GM21717 (cell line): ENCODE data around the gene DTNB.
A peak's percentile ranks its signal among the peaks of the same experiment; 100 is the strongest.
"Not testable (repeated sequence)": the region's sequence is repeated elsewhere in the genome, so short reads cannot be mapped to it uniquely, and the experiment has no call there.

ENCODE experiments used
- ATAC-seq: cut with Tn5 transposase; IDR thresholded peaks from one replicate; pipeline ENCODE4 v1.9.1; 2021; ENCODE audit warnings: mild to moderate bottlenecking, moderate library complexity; ENCODE audit not compliant: unreplicated experiment

DTNB gene

GRCh38 chr2:25633801-25634200 is 39.6 kb downstream of the DTNB start:
- ATAC-seq: not testable (repeated sequence)

DNA sequence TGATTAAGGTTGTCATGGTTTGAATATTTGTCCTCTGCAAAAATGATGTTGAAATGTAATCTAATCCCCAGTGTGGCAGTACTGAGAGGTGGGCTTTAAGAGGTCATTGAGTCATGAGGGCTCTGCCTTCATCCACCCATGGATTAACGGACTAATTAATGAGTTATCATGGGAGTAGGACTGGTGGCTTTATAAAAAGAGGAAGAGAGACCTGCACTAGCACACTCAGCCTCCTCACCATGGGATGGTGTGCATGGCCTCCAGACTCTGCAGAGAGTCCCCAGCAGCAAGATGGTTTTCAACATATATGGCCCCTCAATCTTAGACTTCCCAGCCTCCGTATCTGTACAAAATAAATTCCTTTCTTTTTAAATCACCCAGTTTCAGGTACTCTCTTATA is 41.0 kb downstream of the DTNB start:
- no peak for ATAC-seq

- no peak for ATAC-seq
These were observed 48.7 kb downstream of the DTNB start for GRCh38 chr2:25624635-25625034.

- ATAC-seq: no peak
These were observed 50.0 kb downstream of the DTNB start for GRCh38 chr2:25623361-25623760.

GRCh38 chr2:25620711-25621110 is 52.7 kb downstream of the DTNB start:
- ATAC-seq: no peak

DNA sequence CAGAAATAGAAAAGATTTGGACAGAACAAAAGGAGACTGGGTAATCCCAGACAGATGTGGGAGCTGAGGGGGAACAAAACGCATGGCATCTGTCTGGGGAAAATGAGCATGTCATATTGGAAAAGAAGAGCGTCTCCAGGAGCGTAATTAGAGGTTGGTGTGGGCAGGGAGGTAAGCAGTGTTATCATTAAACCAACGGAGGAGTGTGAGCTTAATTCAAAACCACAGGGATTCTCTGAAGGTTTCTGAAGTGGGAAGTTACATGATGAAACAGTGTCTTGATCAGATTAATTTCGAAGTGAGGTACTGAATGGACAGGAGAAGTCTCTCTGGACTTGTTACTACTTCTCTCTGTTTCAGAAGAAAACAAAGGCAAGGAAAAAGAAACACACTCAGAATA is 53.3 kb downstream of the DTNB start:
- ATAC-seq: no peak

GRCh38 chr2:25619185-25619584 is 54.2 kb downstream of the DTNB start:
- no peak for ATAC-seq

DNA sequence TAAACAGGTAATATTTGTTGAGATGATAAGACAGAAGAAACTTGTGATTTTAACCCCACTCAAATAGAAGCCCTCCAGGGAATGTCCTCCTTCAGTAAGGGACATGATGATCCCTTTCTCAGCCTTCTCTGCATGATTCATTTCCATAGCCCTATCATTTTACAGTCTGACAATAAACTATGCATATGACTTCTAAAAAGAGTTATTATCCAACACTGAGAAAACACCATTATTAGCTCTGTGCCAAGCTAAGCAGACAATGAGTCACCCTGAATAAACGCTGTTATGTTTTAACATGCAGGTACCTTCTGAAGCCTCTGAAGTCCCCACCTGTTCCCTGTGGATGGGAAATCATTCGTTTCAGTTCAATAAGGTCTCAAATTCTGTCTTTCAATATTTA is 54.7 kb downstream of the DTNB start:
- no peak for ATAC-seq

DNA sequence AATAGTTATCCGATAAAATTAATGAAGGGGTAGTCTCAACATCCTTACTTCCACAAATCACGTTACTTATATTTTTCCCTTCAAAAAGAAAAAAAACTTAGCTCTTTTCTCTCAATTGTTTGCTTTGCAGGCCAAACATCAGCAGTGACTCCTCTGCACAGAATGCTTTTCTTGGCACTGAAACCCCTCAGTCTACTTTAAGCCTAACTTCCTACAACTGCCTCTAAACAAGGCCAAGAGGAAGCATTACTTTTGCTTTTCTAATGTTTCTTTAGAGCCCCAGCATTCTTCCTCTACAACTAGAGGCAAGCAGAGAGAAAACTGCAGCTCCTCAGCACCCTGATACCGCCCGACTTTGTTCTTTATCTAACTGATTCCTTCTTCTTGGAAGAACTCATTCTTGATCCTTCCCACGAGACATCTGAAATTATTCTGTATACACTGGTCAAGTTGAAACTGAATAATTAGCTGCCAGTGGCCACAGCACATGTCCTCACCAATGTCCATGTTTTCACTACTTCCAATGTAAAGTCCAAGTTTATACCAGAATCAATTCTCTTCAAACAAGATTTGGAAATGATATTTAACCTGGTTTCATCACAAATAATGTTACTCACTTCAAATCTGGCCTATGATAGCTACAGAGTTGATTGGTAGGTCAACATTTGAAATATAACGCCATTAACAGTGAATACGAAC is 55.3 kb downstream of the DTNB start:
- ATAC-seq: no peak

GRCh38 chr2:25615920-25616319 is 57.5 kb downstream of the DTNB start:
- no peak for ATAC-seq

DNA sequence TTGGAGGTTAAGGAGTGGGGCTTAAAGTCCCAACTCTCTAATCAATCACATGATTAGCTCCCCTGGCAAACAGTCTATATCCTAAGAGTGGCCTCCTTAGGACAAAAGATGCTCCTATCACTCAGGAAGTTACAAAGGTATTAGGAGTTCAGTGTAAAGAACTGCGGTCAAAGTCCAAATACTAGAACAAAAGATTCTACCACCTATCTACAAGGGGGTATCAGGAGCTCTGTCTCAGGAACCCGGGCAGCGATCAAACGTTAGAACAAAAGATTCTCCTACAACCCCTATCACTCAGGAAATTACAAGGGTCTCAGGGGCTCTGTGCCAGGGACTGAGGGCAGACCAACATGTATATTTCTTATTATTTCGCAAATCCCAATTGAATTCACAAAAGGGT is 58.0 kb downstream of the DTNB start:
- no peak for ATAC-seq

DNA sequence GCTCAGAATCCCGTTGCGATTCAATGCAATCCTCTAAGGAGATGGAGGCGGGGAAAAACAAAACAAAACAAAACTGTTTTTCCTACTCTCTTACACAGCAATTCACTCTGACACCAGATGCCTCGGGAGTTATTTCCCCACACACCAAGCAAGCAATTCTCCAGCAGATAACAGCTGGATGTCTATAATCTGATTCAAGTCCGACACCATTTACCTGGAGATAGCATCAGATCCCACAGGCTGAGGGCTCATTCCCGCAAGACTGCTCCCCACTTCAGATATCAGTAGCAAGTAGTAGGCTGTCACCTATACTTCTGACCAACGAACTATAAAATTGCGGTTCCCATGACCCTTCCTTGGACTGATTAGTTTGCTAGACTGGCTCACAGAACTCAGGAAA is 58.7 kb downstream of the DTNB start:
- no peak for ATAC-seq

DNA sequence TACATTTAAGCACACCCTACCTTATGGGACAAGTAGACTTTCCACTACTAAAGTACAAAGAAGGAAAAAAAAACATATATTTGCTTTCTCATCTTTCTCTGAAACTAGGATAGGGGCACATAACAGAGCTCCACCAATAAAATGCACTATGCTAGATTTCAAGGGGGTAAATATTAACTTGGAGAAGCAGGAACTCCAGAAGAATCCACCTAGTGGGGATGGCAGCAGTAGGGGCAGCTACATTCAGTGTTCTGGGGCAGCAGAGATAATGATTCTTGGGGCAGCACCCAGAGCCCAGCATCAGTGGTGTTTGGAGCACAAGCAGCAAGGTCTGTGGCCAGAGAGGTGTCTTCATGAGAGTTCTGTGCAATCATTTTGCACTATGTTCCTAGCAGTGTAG is 64.7 kb downstream of the DTNB start:
- no peak for ATAC-seq

DNA sequence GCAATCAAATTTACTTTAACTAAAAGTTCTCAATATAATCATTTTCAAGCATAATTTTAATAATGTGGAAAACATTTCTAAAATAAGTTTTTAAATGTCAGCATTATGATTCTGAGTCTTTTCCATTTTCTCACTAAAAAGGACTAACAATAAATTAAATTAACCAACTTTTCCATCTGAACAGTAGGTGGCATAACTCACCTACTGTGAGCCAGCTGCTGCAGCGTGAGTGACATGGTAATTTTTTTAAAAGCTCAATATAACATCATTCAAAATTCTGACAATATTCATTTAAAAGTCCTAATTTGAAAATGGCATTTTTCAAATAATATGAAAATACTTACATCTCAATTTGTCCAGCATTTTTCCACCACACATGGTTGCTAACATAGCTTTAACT is 66.5 kb downstream of the DTNB start:
- ATAC-seq: no peak

- peak; percentile 46 for ATAC-seq
These were observed 71.0 kb downstream of the DTNB start for GRCh38 chr2:25602333-25602723.

- peak; percentile 46 for ATAC-seq
These were observed 71.6 kb downstream of the DTNB start for GRCh38 chr2:25601711-25602332.

GRCh38 chr2:25598911-25599310 is 74.5 kb downstream of the DTNB start:
- ATAC-seq: no peak

GRCh38 chr2:25598332-25598731 is 75.0 kb downstream of the DTNB start:
- ATAC-seq: no peak

DNA sequence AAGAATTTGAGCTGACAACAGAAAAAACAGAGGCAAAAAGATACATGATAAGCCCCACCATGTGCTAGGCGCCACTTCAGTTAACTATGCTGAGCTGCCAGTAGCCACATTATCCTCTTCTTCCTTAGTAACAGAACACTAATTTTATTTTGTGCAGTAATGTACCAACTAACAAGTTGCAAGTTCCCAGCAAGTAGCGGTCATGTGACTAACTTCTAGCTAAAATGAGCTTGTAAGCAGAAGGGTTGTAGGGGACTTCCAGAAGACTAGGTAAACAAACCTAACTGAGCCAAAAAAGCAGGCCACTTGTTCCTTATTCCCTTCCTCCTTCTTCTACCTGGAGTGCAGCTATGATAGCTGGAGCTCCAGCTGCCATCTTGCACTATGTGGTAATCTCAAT is 75.5 kb downstream of the DTNB start:
- no peak for ATAC-seq

DNA sequence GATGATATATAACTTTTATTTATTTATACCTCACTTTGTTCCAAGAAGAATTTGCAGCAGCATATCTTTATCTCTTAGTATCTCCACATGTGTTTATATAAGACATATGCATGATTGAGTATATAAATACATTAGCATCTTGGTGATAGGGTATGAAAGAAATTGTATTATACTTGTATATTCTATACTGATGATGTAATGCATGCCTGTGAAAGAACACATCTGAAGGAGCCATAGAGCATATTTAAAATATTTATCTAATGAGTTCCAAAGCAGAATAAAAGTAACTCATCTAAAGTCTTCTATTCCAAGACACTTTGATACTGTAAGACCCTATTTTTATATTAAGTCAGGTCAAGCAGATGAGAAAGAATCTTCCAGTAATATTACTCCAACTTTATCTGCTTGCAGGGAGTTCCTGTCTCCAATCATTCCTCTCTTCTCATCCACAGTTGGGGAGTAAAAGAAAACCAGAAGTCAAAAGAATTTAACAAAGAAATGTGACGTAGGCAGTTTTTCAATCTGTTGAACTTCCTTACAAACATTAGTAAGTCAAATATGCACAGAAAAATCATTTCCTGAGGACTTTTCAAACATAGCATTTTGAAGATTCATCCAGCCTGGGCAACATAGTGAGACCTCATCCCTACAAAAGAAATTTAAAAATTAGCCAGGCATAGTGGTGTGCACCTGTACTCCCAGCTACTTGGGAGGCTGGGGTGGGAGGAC is 76.7 kb downstream of the DTNB start:
- no peak for ATAC-seq

GRCh38 chr2:25595393-25595792 is 78.0 kb downstream of the DTNB start:
- ATAC-seq: no peak

DNA sequence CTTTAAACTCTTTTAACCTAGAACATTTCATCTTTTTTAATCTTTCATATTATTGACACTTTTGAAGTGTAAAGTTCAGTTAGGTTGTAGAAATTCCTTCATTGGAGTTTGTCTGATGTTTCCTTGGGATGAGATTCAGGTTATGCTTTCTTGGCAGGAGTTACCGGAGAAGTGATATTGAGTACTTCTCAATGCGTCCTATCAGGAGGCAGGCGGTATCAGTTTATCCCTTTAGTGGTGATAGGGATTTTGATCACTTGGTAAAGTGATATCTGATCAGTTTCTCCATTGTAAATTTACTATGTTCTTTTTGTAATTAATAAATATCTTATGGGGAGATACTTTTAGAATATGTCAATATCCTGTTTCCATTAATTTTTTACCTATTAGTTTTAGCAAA is 78.4 kb downstream of the DTNB start:
- no peak for ATAC-seq
